Measurements from ENCODE around the gene VTA1.
"Not testable (repeated sequence)": the region's sequence is repeated elsewhere in the genome, so short reads cannot be mapped to it uniquely, and the experiment has no call there.

VTA1 gene

GRCh38 chr6:142146828-142147662, at the start of gene VTA1, which contains the start of gene NMBR:
Gene VTA1, plus strand, starts transcription at chr6:142147263. Its CDS starts 25 bp downstream, at chr6:142147288.
Gene NMBR, minus strand, starts transcription at chr6:142147122. Its CDS starts 58,464 bp downstream, at chr6:142088658.
- DNase-seq (ENCODE audit: low spot score) = peak; percentile 97

- not testable (repeated sequence) for DNase-seq (ENCODE audit: low spot score)
These were observed 42.2 kb upstream of the VTA1 start for GRCh38 chr6:142104820-142105219.

GRCh38 chr6:142110820-142111219, 36.2 kb upstream of the VTA1 start:
- not testable (repeated sequence) for DNase-seq (ENCODE audit: low spot score)

GRCh38 chr6:142112451-142113061, 34.5 kb upstream of the VTA1 start:
- DNase-seq (ENCODE audit: low spot score) = peak; percentile 60

- DNase-seq (ENCODE audit: low spot score) = no peak
These were observed 29.7 kb upstream of the VTA1 start for GRCh38 chr6:142117366-142117765.

GRCh38 chr6:142118328-142118727, 28.7 kb upstream of the VTA1 start:
- no peak for DNase-seq (ENCODE audit: low spot score)

- no peak for DNase-seq (ENCODE audit: low spot score)
These were observed 28.1 kb upstream of the VTA1 start for GRCh38 chr6:142118925-142119324.

GRCh38 chr6:142121342-142121741, 25.7 kb upstream of the VTA1 start:
- no peak for DNase-seq (ENCODE audit: low spot score)

- DNase-seq (ENCODE audit: low spot score) = no peak
These were observed 16.2 kb upstream of the VTA1 start for GRCh38 chr6:142130814-142131213.

- no peak for DNase-seq (ENCODE audit: low spot score)
These were observed 14.4 kb upstream of the VTA1 start, which contains the start of gene GJE1 for GRCh38 chr6:142132625-142133024. Gene GJE1, plus strand, starts transcription at chr6:142132925. Its CDS starts 234 bp downstream, at chr6:142133159.

GRCh38 chr6:142138876-142139275, 8.2 kb upstream of the VTA1 start:
- DNase-seq (ENCODE audit: low spot score) = no peak

GRCh38 chr6:142141531-142141930, 5.5 kb upstream of the VTA1 start:
- not testable (repeated sequence) for DNase-seq (ENCODE audit: low spot score)

GRCh38 chr6:142152746-142153145, 5.7 kb downstream of the VTA1 start:
- no peak for DNase-seq (ENCODE audit: low spot score)

GRCh38 chr6:142153196-142153595, 6.1 kb downstream of the VTA1 start:
- DNase-seq (ENCODE audit: low spot score) = no peak

GRCh38 chr6:142154336-142154735, 7.3 kb downstream of the VTA1 start:
- DNase-seq (ENCODE audit: low spot score) = no peak

- no peak for DNase-seq (ENCODE audit: low spot score)
These were observed 8.0 kb downstream of the VTA1 start for GRCh38 chr6:142155091-142155490.

- DNase-seq (ENCODE audit: low spot score) = peak; percentile 36
These were observed 9.1 kb downstream of the VTA1 start for GRCh38 chr6:142155895-142156757.

GRCh38 chr6:142156758-142157068, 9.7 kb downstream of the VTA1 start:
- DNase-seq (ENCODE audit: low spot score) = not testable (repeated sequence)

- no peak for DNase-seq (ENCODE audit: low spot score)
These were observed 15.7 kb downstream of the VTA1 start for GRCh38 chr6:142162780-142163179.

- no peak for DNase-seq (ENCODE audit: low spot score)
These were observed 18.2 kb downstream of the VTA1 start for GRCh38 chr6:142165227-142165626.

GRCh38 chr6:142167071-142167470, 20.0 kb downstream of the VTA1 start:
- DNase-seq (ENCODE audit: low spot score) = no peak

- no peak for DNase-seq (ENCODE audit: low spot score)
These were observed 20.4 kb downstream of the VTA1 start for GRCh38 chr6:142167486-142167885.

Data from LoVo (cell line).